ENCODE data around the gene HOXA10.

HOXA10 gene

DNA sequence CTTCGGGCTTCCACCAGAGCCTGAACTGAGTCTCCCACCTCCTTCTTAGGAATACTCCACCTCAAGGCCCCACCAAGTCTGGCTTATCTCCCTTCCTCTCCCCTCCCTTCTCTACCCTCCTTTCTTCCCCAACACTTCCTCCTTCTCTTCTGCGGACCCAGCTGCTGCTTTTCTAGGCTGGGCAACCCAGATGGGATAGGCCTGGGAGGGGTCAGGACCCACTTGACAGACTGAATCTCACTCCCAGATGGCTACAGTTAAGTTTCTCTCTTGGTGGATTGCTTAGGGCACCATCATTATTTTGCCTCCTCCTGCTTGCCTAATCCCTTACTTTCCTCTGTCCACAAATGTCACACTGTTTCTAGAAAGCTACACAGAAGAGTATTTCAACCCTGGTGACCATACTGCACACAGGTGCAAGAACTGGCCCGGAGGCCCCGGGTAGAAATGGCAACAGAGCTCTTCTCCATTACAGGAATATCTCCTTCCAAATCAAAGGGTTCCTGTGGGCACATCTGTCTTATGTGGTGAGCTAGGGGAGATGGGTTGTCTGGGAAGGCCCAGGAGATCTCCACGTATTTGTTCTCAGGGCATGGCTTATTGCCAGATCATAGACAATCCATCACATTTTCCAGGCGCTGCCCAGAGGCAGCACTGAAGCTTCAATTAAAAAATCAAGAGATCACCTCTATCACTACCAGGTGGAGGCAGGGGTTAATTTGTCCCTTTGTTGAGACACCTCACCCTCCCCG lies 16.1 kb upstream of the HOXA10 start:
- no peak for DNase-seq

- no peak for DNase-seq
Observed at GRCh38 chr7:27189295-27189996, 15.3 kb upstream of the HOXA10 start.

GRCh38 chr7:27188386-27189294 lies 14.5 kb upstream of the HOXA10 start:
- no peak for DNase-seq

GRCh38 chr7:27187475-27188385 lies 13.6 kb upstream of the HOXA10 start:
- no peak for DNase-seq

- no peak for DNase-seq
Observed at GRCh38 chr7:27186668-27187474, 12.8 kb upstream of the HOXA10 start.

DNA sequence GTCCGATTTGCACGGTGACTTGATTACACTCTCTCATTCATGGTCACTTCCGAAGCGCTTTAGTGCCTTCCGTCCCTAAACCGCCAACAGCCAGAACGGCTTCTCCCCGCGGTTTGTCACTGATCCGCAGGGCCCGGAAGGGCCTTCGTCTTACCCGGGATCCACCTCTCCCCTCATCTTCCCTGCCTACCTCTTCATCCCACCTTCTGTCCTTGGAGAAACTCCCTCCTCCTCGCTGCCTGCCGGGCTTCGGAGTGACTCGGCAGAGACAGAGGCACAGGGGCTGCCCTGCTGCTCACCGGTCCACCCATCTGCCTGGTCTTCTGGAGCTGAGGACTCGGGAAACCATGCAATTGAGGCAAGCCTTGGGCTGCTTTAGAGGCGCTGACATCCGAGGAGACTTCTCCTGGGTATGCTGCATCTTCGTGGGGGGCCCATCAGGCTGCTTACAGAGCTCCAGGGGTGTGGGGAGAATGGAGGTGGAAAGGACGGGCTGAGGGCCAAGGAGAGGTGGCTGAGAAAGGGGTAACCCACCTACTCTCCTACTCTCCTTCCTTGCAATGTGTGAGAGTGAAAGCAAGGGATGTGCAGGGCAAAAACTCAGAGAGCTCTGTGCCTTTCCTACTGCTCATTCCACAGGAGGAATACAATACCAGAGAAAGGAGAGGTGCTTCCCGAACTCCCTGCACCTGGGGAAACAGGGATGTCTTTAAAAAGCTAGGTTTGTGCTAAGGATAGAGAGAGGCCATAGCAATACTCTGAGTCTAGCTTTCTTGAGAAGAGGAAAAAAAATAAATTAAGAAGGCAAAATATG lies 11.9 kb upstream of the HOXA10 start:
- DNase-seq, result no peak

- peak; percentile 25 for DNase-seq
Observed at GRCh38 chr7:27185013-27185853, 11.1 kb upstream of the HOXA10 start, which contains the start of gene HOXA11. TSS of gene HOXA11 (minus strand) at chr7:27185232. CDS start at chr7:27185144, 88 bp downstream.

GRCh38 chr7:27184337-27185012 lies 10.4 kb upstream of the HOXA10 start:
- peak; percentile 54 for DNase-seq

- peak; percentile 43 for DNase-seq
Observed at GRCh38 chr7:27183682-27184336, 9.7 kb upstream of the HOXA10 start.

DNA sequence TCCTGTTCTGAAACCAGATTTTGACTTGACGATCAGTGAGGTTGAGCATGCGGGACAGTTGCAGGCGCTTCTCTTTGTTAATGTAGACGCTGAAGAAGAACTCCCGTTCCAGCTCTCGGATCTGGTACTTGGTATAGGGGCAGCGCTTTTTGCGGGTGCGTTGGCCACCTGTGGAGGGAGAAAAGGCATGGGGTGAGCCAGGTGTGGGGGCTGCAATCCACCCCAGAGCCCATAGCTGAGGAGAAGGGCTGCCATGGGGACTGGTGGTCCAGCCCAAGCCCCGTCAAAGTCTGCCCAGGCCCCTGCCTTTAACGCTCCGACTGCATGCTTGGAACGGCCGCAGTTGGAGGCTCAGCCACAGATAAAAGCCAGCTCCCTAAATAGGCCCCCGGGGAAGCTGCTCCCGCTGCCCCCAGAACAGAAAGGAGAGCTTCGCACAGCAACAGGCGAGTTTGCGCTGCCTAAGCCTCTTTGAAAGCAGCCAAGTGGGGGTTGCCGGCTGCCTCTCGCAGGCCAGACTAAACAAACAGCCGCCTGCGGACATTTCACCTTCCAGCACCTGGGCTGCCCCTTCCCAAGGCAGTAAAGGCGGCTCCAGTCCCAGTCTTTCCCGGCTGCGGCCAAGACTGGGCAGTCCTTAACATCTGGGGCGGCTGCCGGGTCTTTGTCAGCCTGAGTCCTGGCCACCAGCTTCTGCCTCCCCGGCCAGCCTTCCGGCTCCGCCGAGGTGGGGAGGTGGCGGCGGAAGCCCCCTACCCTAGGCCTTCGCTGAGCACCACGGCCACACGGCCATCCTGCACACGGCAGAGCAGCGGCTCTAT lies 9.0 kb upstream of the HOXA10 start:
- DNase-seq, result peak; percentile 30

- DNase-seq, result no peak
Observed at GRCh38 chr7:27182285-27182841, 8.2 kb upstream of the HOXA10 start.

GRCh38 chr7:27181795-27182275 lies 7.7 kb upstream of the HOXA10 start:
- no peak for DNase-seq

- no peak for DNase-seq
Observed at GRCh38 chr7:27180431-27181420, 6.6 kb upstream of the HOXA10 start.

DNA sequence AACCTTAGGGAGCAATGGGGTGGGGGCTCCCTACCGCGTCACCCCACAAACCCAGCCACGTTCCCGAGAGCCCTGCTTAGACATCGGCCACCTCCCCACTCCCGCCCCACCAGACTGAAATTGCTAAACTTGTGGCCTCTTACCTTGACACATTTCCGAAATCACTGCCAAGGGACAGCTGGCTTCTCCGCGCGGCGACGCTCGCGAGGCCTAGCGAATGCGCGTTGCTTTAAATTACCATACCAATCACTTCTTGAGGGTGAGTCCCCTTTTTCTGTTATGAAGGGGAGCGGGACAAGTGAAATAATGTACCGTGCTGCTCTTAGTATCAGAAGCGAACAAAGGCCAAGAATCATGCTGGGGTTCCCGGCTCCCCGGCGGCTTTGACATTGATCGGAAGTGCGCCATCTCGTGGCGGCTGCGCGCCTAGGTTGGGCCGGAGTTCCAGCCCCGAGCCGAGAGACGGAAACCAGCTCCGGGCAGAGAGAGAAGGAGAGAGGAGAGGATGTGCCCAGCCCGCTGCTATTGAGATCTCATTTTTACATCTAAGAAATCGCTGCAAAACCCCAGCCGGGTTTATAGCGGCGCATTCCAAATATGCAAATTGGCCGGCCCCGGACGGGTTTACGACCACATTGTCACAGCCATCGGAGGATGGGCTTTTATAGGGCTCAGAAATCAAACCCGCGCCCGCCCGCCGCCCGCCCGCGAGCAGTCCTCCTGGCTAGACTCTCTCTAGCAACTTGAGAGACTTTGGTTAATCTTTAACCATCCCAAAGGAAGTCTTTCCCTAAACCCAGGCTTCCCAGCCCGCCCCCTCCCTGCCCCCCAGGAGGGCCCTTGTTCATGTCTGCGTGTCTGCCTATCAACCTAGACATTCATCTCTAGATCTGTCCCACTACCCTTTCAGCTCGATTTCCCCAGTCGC lies 5.6 kb upstream of the HOXA10 start:
- DNase-seq, result peak; percentile 54

All from NCI-H510A treated with DMSO at 0.1 percent for 48 hours (cell line).